Right lobe of liver (tissue), 4 donors: ENCODE results near the gene C10orf90.

Source experiments
- POLR2A ChIP-seq: fragments of 450-650 bp; IDR thresholded peaks from one replicate; pipeline ENCODE4 v1.6.1; 2017; ENCODE audit warnings: antibody characterized with exemption, mild to moderate bottlenecking
- TF ChIP-seq, protein P1 (sequence below), 4 donors: fragments of 200-600 bp in 3 of 4; fragments of 450-650 bp in 1 of 4; IDR thresholded peaks; one replicate each; pipeline versions ENCODE4 v1.5.1 to v1.8.0; 2016 to 2022; ENCODE audit warnings: antibody characterized with exemption in 4 of 4, mild to moderate bottlenecking in 2 of 4
- donor health status: DM: no; HTN: no; CAD: no.
- donor health status: DM: no; HTN: no; CAD: no.
- donor health status: DM: no; HTN: yes; CAD: no.

DNA sequence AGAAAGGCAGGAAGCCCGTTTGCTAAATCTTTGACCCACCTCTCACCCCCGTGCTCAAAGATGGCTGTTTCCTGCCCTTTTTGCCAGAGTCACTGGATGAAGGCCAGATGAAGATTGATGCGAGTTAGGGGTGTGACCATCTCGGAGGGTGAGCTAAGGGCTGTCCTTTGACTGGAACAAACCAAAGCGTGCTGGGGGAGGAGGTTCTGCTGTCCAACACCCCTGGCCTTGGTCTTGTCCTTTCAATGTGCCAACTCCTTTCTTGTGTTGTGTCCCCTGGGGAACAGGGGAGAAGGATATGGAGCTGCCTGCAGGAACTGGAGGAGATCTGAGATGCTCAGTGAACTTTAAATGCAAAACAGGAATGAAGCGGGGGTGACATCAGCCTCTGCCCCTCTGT lies 191.9 kb downstream of the C10orf90 start:
- TF ChIP-seq, protein P1, sequence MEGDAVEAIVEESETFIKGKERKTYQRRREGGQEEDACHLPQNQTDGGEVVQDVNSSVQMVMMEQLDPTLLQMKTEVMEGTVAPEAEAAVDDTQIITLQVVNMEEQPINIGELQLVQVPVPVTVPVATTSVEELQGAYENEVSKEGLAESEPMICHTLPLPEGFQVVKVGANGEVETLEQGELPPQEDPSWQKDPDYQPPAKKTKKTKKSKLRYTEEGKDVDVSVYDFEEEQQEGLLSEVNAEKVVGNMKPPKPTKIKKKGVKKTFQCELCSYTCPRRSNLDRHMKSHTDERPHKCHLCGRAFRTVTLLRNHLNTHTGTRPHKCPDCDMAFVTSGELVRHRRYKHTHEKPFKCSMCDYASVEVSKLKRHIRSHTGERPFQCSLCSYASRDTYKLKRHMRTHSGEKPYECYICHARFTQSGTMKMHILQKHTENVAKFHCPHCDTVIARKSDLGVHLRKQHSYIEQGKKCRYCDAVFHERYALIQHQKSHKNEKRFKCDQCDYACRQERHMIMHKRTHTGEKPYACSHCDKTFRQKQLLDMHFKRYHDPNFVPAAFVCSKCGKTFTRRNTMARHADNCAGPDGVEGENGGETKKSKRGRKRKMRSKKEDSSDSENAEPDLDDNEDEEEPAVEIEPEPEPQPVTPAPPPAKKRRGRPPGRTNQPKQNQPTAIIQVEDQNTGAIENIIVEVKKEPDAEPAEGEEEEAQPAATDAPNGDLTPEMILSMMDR (IDR thresholded peaks at IDR 0.05) = no peak
- TF ChIP-seq POLR2A = no peak
